ENCODE results near the gene C16orf95.

GRCh38 chr16:87353613-87354012 is 36.4 kb upstream of the C16orf95 start:
- TF ChIP-seq CTCF (IDR thresholded peaks at IDR 0.05) (no peak), EZH2 (IDR thresholded peaks at IDR 0.05) (no peak), EZH2phosphoT487 (IDR thresholded peaks at IDR 0.05) (no peak)
